GM03348 (cell line): ENCODE results near the gene PCYT2.

Experiments used
- DNase-seq: peaks from one replicate; pipeline ENCODE4 v3.0.0; 2012; ENCODE audit warnings: low spot score

PCYT2 gene

GRCh38 chr17:81899514-81900166 is 11.6 kb downstream of the PCYT2 start:
- DNase-seq = no peak

DNA sequence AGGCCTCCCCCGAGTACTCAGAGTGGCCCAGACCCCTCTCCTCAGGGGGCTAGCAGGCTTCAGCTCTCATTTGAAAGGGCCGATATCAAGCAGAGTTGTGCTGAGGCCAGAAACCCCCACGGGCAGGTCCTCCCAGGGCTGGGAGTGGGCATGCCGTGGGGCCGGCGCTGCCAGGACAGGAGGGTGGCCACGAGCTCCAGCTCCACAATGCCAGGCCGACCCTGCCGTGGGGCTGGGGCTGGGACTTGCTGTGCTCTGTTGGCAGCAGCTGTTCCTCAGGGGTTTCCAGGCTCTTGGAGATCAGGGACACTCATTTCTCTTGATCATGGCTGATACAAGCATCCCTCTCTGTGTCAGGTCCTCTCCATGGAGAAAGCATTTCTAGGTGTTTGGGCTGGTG is 12.3 kb downstream of the PCYT2 start:
- no peak for DNase-seq

DNA sequence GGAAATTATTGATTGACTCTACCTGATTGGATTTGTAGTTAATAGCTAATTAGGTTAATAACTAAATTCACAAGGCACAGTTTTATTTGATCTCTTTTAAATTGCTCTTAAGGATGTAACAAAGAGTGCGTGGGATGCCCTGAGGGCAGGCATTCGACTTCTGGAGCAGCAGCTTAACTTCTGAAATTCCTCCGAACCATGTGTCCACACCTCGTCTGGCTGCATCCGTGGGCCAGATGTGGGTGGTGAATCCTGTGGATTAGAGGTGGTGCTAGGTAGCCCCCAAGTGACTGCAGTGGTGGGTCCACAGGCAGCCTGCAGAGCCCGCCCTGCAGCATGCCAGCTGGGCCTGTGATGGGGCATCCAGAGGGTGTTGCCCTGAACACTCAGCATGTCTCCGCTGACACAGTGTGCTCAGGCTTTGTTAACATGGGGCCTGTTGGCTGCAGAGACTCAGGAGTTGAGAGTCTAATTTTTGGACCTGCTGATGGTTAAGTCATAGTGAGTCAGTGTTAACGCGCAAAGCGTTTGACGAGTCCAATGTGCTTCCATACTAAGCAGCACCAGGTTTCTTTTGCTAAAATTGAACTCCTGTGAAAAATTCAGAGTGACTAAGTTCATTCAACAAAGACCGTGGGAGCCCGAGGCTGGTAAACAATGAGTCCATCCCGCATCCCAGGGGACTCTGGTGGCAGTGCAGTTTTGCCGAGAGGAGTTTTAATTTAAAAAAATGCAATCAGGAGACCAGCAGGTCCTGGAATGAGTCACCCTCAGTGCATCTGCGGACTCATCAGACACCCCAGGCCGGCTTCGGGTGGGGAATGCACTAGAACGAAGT is 13.0 kb downstream of the PCYT2 start:
- DNase-seq = peak; percentile 73

DNA sequence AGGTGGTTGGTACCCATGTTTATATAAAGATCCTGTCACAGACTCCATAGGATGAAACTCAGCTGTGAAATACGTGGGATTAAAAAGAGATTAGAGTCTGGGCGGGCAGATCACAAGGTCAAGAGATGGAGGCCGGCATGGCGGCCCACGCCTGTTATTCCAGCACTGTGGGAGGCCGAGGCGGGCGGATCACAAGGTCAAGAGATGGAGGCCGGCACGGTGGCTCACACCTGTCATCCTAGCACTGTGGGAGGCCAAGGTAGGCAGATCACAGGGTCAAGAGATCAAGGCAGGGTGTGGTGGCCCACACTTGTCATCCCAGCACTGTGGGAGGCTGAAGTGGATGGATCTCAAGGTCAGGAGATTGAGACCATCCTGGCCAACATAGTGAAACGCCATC is 15.8 kb downstream of the PCYT2 start:
- no peak for DNase-seq

- no peak for DNase-seq
Observed at GRCh38 chr17:81891303-81891552, 20.0 kb downstream of the PCYT2 start.

DNA sequence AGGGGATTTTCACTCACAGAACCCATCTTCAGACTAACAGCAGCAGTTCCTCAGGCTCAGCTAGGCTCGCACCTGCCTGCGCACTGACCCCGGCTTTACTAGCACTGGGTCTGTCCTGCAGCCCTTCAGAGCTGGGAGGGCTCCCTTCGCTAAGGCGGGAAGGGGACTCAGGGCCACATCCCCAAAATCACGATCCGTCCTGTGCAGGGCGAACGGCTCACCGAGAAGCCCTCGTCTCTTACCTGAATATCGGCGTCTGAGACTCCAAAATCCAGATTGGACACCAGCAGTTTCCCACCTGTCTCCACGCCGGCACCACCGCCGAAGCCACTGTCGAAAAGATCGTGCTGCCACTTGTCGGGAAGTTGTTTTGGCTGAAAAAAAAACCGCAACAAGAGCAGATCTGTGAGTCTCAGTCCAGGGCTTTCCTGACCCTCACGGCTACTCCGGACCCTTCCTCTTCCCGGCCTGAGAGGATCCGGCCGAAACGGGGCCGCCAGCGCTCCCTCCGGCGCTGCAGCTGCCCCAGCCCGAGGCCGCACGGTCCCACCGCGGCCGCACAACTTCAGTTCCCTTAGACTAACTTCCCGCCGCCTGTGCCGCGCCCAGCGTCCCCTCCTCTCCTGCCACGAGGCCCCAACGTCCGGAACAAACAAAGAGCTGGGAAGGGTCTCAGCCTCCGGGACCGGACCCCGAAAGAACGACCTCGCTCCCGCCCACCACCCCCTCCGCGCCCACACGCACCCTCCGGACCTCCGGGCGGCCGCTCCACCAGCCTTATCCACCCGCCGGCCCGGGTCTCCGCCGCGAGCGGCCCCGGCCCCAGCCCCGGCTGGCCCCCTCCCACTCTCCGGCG is 20.5 kb downstream of the PCYT2 start:
- DNase-seq = peak; percentile 29

- DNase-seq = no peak
Observed at GRCh38 chr17:81889602-81890001, 21.6 kb downstream of the PCYT2 start.

DNA sequence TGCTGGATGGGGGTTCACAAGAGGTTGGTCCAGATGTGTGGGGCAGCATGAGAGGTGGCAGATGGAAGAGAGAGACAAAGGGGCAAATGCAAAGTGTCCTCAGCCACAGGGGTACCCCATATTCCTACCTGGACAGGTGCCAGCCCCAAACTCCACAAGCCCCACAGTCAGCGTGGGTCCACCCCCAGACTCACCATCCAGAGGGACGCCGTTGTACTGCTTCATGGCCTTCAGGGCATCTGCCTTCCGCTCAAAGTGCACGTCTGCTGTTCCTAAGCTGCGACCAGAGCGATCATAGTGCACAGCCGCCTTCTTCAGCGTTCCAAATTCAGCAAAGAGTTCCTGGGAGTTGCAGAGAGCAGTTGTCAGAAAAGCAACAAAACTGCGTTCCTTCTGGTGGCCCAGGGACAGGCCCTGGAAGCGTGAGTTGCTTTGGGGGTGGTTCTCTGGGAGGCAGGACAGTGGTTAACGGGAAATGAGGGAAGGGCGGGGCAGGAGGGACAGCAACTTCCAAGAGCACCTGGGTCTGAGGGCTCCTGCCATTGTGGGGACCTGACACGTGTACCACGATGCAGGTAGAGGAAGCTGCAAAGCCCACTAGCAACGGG is 22.1 kb downstream of the PCYT2 start:
- no peak for DNase-seq

DNA sequence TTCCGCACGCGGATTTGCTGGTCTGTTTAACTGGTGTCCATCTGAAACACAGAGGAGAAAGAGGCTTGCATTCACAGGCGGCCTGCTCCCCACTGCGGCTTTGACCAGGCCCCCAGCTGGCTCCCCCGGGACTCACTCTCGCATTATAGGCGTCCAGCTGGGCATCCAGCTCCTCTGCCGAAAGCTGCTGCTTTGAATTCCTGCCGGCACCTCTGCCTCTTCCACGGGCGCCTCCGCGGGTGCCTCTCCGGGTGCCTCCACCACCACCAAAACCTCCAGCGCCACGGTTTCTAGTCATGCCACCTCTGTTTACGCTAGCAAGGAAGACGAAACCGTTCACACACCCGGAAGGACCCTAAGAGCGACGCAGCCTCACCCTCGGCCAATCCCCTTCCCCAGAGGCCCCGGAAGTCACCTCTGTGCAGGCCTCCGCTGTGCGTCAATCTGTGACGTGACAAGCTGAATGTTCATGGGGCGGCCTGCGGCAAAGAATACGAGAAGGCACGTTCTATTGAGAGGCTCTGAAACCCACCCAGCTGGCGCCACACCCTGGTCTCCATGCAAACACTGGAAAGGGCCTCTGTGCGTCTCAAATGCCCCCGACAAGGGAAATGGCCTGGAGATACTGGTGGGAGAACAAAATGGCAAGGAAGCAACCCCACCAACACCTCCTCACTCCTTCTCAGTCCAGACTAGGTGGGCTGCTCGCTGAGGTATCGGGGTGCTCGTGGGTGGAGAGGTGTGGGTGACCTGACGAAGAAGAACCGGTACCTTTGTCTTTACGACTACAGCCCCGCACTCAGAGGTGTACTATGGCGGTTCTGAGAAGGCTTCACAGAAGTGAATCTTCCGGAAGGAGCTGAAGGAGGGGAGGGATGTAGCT is 22.9 kb downstream of the PCYT2 start:
- no peak for DNase-seq

- no peak for DNase-seq
Observed at GRCh38 chr17:81885869-81886548, 25.2 kb downstream of the PCYT2 start.

- DNase-seq = no peak
Observed at GRCh38 chr17:81885454-81885853, 25.7 kb downstream of the PCYT2 start.

DNA sequence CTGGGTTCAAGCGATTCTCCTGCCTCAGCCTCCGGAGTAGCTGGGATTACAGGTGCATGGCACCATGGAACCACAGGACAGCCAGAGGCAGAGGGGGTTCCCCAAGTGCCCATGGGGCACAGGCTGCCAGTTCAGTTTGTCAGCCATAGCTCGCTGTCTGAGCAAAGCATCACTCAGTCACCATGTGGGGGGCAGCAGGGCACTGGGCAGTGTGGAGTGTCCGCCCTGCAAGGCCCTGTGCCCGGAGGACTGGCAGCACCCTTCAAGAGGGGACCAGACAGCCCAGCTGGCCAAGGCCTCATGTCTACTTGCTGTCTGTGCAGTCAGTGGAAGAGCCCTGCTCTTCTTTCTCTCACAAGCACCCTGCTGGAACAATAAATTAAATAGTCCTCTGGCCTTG is 26.2 kb downstream of the PCYT2 start:
- no peak for DNase-seq

GRCh38 chr17:81884520-81884919 is 26.7 kb downstream of the PCYT2 start:
- DNase-seq = no peak

DNA sequence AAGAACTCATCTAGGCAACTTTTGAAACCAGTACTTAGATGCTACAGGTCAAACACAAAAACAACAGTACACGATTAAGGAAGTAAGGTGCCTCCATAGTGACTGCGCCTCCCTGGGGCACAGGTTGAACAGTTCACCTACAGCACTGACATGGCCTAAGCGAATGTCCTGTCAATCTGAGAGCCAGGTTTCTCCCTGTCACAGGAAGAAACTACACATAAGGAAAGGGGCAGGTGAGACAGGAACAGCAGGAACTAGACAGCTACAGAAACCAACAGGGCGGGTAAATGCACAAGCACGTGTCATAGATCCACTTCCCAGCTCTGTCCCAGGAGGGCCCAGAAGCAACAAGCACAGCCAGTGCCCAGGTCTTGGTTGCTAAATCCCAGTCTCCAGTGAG is 32.1 kb downstream of the PCYT2 start:
- no peak for DNase-seq

GRCh38 chr17:81878294-81878693 is 32.9 kb downstream of the PCYT2 start:
- no peak for DNase-seq

DNA sequence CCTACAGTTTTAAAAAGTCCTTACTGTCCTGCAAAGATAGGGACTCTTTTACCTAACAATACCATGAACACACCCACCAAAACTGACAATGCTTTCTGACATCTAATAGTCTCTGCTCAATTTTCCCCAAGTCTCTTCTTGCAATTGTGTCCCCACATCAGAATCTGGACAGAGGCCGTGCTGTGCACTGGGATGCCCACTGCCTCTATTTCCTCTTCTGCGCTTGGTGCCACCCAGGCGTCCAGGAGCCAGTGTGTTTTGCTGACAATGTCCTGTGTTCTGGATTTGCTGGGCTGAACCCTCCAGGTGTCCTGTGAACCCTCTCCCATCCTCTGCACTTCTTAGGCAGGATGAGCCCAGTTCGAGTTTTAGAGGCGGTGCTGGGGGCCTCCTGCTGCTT is 33.6 kb downstream of the PCYT2 start:
- no peak for DNase-seq

- DNase-seq = peak; percentile 99
Observed at GRCh38 chr17:81871387-81872230, 39.6 kb downstream of the PCYT2 start.

DNA sequence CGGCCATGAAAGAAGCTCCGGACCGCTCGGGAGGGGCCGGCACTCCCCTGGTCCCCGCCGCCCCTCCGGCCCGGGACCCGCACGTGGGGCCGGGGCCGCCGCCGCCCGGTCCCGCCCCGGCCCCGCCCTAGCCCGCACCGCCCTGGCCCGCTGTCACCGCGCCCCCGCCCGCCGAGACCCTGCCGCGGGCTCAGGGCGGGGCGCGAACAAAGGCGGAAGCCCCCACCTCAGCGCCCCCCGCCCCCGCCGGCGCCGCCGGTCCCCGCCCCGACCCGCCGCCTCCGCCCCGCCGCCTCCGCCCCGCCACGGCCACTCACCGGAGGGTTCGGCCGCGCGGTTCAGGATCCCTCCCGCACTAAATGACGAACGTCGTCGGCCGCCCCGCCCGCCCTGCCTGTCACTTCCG is 40.2 kb downstream of the PCYT2 start, which contains the start of gene ARHGDIA:
TSS of gene ARHGDIA (minus strand) at position 357 of the 406 bp plus-strand sequence. CDS start 1,407 bp downstream, outside the sequence.
- no peak for DNase-seq

DNA sequence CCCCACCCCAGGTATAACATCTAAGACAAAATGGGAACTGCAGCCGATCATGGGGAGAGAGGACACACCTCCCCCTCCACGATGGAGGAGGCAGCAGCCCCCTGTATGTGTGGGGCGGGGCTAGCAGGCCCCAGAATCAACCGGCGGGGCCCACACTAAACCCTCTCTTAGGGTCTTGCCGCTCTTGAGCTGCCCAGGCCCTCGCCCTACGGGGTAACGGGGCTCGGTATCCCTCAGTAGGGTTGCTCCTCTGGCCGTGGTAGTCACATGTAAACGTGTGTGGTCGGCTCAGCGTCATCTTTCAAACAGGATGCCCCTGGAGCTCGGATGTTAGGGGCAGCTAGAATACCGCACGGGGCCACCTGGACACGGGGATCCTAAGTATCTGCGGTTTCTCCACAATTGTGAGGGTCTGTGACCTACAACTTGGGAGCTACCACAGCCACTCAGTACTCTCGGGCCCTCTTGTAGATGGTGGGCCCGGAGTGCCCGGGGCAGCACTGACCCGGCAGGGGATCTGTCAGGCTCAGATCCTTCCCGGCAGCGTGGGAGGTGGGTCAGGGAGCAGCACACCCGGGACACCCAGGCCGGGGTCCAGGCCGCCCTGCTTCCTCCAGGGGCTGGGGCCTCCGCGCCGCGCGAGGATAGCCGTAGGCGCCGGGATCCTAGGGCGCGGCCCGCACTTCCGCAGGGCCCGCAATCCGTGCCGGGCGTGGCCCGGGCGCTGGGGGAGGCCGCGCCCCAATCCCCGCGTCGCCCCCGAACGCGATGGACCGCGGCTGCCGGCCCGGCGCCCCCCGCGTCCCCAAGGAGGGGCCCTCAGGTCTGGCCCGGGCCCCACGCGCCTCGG is 40.8 kb downstream of the PCYT2 start:
- peak; percentile 67 for DNase-seq
